NOMO-1 treated with DMSO at 0.1 percent for 48 hours (cell line): ENCODE data around the gene TBC1D9.
A peak's percentile ranks its signal among the peaks of the same experiment; 100 is the strongest.
"Not testable (repeated sequence)": the region's sequence is repeated elsewhere in the genome, so short reads cannot be mapped to it uniquely, and the experiment has no call there.

Experiments used
- DNase-seq: peaks from one replicate; lab custom pipeline; 2025; ENCODE audit not compliant: unreplicated experiment; lab: John Stamatoyannopoulos, UW

The TBC1D9 gene

DNA sequence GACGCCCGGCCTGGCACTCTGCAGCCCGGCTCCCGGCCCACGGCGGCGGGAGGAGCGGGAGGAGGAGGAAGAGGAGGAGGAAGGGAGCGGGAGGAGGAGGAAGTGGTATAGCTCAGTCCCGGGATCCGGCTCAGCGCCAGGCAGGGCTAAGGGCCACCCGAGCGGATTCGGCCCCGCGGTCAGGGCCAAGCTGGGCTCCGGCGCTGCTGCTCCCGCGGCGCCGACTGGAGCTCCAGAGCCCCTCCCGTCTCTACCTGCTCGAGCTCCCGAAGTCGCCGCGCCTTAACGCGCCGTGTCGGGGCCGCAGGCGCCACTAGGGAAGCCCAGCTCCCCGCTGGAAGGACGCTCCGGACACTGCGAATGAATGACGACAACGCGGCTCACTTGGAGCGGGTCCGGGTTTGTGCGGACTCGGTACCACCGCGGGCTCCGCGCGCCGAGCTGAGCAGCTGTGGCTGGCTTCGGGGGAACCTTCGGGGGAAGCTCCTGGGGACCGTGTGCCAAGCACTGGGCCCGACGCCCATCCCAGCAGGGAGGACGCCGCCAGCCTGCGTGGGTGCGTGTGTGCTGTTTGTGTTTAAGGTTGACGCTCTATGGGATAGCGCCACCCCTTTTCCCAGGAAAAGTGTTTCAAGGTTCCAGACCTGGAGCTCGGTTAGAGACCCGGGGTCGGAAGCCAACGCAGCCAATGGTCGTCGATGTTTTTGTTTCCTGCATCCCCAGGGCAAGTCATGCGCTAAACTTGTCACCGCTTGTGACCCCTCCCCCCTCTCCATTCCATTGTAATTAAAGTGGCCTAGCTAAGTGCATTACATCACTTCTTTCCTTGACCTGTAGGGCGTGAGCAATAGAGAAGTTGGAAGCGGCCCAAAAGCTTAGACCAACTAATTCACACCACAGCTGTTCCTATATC, at the start of gene TBC1D9:
Gene TBC1D9 (minus strand): TSS at position 67 of the 913 bp plus-strand sequence. CDS start 340 bp downstream, outside the sequence.
- peak; percentile 88 for DNase-seq

DNA sequence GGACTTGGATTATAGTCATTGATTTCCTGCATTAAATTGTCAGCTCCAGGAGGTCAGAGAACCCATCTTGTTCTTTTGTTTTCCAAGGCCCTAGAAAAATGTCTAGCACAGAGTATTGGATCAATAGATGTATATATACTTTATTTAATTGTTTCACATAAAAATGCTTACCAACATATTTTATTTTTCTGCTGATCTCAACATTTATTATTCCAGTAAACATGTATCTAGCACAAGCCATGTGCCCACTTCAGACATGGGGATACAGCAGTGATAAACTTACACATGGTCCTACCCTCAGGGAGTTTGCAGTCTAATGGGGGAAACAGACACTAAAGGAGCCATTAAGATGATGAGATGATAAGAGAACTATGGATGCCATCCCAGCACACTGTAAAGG, 49.1 kb upstream of the TBC1D9 start:
- DNase-seq = no peak

DNA sequence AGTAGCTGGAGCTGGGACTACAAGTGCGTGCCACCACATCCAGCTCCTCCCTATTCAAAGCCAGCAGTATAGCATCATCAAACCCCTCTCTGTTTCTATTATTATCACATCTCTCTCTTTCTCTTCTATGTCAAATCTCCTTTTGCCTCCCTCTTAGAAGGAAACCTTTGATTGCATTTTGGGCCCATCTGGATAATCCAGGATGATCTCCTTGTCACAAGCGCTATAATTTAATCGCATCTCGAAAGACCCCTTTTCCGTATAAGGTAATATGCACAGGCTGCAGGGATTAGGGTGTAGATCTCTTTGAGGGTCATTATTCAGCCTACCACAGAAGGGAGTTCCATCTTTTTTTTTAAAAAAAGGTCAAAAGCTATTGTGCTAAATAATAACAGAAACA, 46.4 kb upstream of the TBC1D9 start:
- DNase-seq = no peak

DNA sequence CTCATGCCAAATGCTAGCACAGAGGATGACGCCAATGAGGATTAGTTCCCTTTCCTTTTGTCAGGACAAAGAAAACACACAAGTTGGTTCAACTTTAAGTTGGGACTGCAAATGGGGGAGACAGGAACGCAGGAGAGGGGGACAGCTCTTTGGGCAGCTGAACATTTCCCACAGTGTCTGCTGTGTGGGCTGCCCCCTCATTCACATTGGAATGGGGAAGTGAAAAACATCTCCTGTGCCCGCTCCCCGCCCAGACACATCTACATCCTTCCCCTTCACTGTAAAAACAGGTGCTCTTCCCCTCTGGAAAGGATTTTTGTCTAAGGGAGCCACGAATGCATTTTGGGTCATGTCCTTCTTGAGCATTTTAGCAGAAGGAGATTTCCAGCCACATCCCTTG, 44.5 kb upstream of the TBC1D9 start:
- peak; percentile 50 for DNase-seq

DNA sequence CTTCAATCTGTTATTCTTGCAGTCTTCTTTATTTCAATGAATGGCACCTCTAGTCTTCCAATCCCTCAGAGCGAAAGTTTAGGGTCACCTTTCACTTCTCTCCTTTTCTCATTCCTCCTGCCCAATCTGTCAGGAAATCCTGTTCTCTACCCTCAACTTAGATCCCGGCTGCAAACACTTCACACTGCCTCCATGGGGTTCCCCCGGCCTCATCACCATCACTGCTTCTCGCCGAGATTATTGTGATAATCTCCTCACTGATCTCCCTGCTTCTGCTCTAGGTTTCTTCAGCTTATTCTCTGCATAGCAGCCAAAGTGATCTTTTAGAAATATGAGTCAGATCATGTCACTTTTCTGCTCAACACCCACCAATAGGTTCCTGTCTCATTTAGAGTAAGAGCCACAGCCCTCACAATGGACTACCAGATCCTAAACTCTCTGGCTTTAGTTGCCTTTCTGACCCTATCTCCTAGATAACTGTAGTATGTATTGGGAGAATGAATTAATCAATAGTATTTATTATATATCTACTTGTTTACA, 43.6 kb upstream of the TBC1D9 start:
- DNase-seq = no peak

DNA sequence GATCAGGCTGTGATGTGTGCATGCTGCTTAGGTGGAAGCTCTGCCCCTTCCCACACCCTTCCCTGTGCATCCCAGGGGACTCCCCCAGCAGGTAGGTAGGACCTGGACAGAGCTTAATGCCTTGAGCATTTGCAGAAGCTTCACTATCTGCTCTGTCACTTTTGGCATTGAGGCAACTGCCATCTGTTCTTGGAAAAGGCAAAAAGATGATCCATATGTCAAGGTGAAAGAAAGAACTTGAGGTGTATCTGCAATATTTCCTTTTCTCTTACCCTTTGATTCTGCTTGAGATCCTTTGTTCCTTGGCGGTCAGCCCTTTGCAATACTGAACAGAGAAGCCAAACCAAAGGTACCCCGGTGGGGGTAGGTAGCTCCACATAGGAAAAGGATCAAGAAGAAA, 37.1 kb upstream of the TBC1D9 start:
- DNase-seq = no peak

DNA sequence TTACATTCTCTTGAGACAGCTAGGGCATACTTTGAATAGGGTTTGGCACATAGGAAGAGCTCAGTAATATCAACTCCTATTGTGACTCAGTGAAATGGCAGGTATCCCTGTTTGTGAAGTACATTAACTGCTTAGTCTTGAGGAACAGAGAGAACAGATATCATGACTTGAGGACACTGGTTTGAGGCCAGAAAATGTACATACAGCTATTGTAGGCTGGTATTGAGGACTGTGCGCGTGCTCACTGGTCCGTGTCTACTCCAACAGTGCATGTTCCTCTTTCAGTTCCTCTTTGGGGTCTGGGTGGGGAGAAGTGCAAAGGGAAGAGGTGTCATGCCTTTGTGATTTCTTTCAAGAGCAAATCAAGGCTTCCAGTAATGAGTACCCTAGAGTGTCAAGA, 34.6 kb upstream of the TBC1D9 start:
- peak; percentile 98 for DNase-seq

DNA sequence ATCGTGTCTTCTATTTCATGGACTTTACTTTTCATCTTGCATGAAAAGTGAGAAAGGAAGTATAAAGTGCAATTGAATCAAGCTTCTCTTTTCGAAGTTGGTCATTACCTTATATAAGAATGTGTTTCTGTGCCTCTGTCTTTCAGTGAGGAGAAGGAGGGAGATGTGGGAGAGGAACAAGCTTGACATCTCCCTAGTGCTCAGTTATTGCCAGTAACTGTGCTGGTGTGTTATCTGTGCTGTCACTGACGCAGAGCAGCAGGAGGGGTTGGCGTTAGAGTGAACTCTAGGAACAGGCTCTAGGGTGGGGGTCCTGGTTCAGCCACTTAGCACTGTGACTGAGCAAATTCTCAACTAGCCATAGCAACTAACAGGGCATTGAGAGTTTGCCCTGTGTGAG, 34.0 kb upstream of the TBC1D9 start:
- DNase-seq = peak; percentile 42

DNA sequence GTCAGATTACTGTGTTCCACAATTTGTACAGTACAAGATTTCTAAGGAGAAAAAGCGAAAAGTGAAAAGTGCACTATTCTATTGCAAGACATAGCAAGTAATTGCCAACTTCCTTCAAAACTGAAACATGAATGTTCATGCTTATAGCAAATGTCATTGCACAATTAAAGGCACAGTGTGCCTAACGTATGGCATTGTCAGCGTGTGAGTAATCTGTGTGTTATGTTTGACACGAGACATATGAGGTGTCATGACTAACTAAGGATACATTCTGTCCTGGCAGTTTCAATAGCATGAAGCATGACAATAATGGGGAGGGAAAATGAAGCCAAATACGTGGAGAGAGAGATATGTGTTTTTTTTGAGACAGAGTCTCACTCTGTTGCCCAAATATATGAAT, 33.6 kb upstream of the TBC1D9 start:
- peak; percentile 90 for DNase-seq

DNA sequence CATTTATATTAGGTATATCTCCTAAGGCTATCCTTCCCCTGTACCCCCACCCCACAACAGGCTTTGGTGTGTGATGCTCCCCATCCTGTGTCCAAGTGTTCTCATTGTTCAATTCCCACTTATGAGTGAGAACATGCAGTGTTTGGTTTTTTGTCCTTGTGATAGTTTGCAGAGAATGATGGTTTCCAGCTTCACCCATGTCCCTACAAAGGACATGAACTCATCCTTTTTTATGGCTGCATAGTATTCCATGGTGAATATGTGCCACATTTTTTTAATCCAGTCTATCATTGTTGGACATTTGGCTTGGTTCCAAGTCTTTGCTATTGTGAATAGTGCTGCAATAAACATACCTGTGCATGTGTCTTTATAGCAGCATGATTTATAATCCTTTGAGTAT, 26.6 kb upstream of the TBC1D9 start:
- not testable (repeated sequence) for DNase-seq

DNA sequence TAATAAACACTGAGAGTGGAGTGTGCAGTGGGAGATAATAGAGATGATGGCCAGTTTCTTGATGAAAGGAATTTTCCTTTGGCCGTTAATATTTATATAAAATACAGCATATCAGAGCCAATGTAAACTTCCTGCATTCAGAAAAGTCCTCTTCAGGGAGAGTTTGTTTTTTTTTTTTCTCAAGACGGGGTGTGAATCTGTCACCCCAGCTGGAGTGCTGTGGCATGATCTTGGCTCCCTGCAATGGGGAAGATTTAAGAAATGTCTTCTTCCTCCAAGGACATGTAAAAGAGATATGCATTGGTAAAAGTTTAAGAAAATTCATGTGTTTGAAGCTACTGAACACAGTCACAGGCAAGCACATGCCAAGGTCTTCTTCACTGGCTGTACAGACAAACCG, 25.4 kb upstream of the TBC1D9 start:
- no peak for DNase-seq

DNA sequence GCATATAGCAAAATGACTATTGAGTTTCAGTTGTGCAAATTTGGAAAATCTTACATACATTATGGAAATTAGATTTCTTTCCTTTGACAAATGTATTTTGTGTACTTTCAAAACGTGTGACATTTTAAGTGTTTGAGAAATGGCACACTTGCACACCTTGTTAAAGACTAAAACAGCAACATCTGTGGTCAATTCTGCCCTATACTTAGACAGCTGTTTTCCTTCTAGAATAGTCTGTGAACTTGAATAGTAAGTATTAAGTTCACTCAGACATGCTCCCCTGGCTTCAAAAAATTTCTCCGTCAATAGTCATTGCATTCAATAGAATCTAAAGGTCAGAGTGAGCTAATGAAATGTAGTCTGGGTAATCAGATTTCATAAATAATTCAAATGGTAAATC, 21.7 kb upstream of the TBC1D9 start:
- no peak for DNase-seq

DNA sequence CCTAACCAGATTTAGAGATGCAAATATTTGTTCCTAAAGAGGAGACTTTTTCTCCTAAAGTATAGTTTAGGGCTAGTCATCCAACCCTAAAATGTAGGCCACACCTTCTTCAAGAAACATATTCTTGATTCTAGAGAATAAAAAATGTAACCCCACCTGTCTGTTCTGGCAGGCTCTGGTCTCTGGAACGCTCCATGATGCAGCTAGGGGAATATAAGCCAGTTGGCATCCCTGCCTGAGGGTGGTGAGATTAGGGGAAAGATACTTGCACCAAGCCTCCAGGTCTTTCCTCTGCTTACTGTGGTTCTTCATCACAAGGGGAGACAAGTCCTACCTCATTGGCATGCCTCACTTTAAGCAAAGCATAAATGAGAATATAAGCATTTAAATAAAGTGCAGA, 21.2 kb upstream of the TBC1D9 start:
- no peak for DNase-seq

DNA sequence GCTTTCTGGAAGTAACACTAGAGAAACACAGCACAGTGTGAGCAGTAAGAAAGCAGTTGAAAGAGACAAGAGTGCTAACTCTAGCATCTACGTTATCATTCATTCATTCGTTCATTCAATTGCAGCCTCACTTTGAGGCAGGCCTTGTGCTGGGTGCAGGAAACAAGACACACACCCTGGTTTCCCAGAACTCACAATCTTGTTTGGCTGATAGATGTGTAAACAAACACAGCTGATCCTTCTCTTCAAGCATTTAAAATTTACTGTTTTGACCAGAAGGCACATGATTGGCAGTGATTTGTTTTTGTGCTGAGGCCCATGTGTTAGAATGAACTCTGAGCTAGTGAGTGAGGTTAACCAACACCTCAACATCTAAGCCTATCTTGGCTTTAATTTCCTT, 20.4 kb upstream of the TBC1D9 start:
- DNase-seq = no peak

DNA sequence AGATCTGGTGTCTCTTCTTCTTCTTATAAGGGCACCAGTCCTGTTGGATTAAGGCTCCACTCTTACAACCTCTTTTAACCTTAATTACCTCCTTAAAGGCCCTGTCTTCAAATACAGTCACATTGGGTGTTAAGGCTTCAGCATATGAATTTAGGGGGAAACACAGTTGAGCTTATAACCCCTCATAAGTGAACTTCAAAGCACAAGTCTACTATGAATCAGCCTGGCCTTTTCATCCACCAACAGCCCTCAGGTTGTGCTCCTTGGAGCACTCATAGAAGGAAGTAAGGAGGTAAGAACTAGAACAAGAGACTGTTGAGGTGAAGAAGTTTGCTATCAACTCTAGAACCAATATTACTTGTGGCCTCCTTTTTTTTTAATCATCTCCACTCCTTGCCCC, 18.8 kb upstream of the TBC1D9 start:
- no peak for DNase-seq

DNA sequence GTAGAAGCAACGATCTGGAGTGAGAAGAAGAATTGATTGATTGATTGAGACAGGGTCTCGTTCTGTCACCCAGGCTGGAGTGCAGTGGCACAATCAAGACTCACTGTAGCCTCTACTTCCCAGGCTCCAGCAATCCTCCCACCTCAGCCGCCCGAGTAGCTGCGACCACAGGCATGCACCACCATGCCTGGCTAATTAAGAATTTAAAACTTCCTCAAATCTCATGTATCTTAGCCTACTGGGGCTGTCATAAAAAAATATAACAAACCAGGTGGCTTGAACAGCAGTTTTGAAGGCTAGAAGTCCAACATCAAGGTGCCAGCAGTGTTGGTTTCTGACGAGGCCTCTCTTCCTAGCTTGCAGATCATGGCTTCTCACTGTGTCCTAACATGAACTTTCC, 18.3 kb upstream of the TBC1D9 start:
- DNase-seq = no peak

DNA sequence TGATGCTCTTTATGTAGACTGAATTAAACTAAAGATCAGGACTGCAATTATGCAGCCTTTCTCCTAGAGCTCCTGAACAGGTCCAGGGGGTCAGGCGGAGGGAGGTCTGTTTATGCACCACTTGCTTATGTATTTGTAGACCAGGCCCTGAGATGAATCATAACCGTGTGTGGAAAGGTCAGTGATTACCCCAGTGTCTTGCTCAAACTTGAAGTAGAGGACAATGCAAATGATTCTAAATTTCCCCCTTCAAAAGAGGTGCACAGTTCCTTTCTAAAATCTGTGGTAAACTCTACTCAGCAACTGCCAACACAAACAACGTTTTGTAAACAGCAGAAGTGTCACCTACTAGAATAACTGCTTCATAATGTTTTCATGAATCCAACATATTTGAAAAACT, 13.0 kb upstream of the TBC1D9 start:
- DNase-seq = no peak

DNA sequence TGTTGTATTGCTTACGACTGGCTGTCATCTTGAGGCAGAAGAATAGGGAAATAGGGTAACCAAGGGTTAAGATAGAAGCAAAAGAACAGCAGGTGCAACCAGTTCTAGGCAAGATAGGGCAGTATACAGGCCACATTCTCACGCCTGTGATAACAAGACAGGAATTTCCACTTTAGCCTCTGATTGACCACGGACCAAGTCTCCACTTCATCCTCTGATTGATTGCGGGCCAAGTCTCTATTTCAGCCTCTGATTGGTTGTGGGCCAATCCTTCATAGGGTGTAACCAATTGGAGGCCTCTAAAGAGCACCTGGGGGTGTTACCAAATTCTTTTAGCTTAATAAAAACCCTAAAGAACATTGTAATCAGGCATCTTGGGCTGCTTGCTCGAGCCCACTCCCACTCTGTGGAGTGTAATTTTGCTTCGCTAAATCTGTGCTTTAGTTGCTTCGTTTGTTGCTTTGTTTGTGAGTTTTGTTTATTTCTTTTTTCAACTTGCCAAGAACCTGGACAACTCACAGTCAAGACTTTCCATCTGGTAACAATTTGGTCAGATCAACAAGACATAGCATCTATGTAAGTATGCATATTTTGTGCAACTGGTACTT, 8.7 kb upstream of the TBC1D9 start:
- DNase-seq = no peak

DNA sequence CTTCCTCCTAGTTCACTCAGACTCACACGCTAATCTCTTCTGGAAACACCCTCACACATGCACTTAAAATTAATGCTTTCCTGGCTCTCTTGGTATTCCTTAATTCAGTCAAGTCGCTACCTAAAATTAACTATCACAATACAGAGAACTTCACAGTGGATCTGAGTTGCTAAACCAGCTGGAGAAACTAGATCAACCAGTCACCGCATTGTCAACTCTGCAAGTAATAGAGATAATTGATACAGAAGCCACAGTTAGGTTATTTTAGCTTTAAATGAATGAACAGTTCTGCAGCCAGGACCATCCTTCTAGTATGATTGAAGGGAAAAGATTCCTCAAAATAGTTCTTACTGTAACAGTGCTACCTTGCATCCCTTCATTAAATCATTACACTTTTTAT, 6.0 kb upstream of the TBC1D9 start:
- no peak for DNase-seq

DNA sequence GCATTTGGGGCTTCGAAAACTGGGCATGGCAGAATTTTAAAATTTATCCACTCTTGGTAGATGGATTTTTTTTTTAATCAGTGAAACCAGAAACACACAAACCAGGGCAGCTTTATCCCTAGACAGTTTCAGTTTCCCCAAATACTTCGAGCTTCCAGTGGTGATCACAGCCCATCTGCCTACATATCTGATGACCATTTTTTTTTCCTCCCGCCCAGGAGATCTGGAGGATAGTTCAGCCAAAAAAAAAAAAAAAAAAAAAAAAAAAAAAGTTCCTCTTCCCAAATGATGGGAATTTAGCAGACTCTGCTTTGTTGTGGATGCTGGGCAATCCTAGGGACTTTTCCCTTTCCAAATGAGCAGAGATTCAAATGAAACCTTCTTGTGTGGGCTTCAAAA, 1.0 kb upstream of the TBC1D9 start:
- no peak for DNase-seq

DNA sequence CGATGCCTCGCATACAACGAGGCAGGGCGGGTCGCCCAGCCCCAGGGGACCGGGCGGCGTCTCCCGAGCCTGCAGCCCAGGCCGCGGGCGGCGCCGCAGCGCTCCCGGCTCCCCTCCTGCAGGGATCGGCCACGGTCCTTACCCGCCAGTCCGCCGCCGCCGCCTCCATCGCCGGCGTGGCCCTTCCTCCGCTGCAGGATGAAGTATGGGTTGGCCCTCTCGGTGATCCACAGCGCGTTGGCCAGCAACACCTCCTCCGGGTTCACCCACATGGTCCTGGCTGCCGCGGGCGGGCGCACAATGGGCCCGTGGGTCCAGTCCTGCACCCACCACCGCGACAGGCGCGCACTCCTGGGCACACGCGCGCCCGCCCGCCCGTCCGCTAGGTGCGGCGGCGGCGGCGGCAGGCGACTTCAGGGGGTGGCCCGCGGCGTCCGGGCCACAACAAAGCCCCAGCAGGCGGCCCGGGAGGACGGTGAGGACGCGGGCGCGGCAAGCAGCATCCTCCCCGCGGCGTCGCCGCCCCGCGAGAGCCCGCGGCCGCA, 339 bp downstream of the TBC1D9 start:
- peak; percentile 32 for DNase-seq
